ENCODE measurements around the gene CADPS. TPM values are rescaled to one million over a fixed set of nuclear protein-coding genes. Genes with fewer than 3 reads are reported as not detected.

The CADPS gene
- polyA plus RNA-seq, 2 of the 4 experiments (the other 2 are of a cell fraction), result not detected

DNA sequence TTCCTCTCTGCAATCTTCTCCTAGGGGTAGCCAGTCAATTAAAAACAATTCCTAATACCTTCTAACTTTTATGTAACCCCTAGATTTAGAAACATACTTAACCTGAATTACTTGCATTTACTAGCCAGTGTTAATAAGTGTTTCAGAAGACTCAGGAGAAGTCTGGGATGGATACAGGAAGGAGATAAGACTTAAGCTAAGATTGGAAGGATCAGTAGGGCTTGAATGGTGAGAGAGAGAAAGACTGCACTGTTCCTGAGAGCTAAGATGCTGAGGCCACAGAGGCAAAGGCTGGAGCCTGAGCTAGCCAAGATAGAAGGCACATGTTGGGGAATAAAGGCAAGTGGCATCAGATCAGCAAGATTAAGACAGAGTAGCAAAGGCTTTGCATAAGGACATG is 30.1 kb upstream of the CADPS start:
- ATAC-seq (no peak), DNase-seq (ENCODE audit: low read depth in 1 of 2, low spot score in 1 of 2) (no peak), FAIRE-seq (no peak)
- Histone ChIP-seq H3K4me3 (no peak overlapping the region), H3K27ac (no peak overlapping the region), H3K4me2 (no peak overlapping the region), H3K9me3 (no peaks in the 10 kb centered on the region), H3K4me1 (no peaks in the 10 kb centered on the region)
- CTCF ChIA-PET, result no interaction called here
- TF ChIP-seq, protein P1, sequence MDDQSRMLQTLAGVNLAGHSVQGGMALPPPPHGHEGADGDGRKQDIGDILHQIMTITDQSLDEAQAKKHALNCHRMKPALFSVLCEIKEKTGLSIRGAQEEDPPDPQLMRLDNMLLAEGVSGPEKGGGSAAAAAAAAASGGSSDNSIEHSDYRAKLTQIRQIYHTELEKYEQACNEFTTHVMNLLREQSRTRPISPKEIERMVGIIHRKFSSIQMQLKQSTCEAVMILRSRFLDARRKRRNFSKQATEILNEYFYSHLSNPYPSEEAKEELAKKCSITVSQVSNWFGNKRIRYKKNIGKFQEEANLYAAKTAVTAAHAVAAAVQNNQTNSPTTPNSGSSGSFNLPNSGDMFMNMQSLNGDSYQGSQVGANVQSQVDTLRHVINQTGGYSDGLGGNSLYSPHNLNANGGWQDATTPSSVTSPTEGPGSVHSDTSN (IDR thresholded peaks at IDR 0.05), result no peak
- TF ChIP-seq HDAC2 (IDR thresholded peaks at IDR 0.05), result no peak
- no peak for TF ChIP-seq CBX8 (IDR thresholded peaks at IDR 0.05)
- no peak for TF ChIP-seq ZFP36 (IDR thresholded peaks at IDR 0.05; ENCODE audit: borderline replicate concordance, partially characterized antibody)
- TF ChIP-seq, protein P2, sequence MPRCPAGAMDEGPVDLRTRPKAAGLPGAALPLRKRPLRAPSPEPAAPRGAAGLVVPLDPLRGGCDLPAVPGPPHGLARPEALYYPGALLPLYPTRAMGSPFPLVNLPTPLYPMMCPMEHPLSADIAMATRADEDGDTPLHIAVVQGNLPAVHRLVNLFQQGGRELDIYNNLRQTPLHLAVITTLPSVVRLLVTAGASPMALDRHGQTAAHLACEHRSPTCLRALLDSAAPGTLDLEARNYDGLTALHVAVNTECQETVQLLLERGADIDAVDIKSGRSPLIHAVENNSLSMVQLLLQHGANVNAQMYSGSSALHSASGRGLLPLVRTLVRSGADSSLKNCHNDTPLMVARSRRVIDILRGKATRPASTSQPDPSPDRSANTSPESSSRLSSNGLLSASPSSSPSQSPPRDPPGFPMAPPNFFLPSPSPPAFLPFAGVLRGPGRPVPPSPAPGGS (IDR thresholded peaks at IDR 0.05), result no peak
- no peak for TF ChIP-seq TFCP2L1 (CRISPR knock-in tag; IDR thresholded peaks at IDR 0.05)
- TF ChIP-seq MAFK (IDR thresholded peaks at IDR 0.05; ENCODE audit: partially characterized antibody), result no peak
- TF ChIP-seq RARB (CRISPR knock-in tag; IDR thresholded peaks at IDR 0.05), result no peak
- no peak for TF ChIP-seq KDM5A (IDR thresholded peaks at IDR 0.05)
- TF ChIP-seq BHLHE40 (IDR thresholded peaks at IDR 0.05; ENCODE audit: low read depth, low read length), result no peak
- TF ChIP-seq CHD2 (IDR thresholded peaks at IDR 0.05; ENCODE audit: low read length, partially characterized antibody), result no peak
- TF ChIP-seq ZC3H11A (IDR thresholded peaks at IDR 0.05), result no peak
- TF ChIP-seq, protein P3, sequence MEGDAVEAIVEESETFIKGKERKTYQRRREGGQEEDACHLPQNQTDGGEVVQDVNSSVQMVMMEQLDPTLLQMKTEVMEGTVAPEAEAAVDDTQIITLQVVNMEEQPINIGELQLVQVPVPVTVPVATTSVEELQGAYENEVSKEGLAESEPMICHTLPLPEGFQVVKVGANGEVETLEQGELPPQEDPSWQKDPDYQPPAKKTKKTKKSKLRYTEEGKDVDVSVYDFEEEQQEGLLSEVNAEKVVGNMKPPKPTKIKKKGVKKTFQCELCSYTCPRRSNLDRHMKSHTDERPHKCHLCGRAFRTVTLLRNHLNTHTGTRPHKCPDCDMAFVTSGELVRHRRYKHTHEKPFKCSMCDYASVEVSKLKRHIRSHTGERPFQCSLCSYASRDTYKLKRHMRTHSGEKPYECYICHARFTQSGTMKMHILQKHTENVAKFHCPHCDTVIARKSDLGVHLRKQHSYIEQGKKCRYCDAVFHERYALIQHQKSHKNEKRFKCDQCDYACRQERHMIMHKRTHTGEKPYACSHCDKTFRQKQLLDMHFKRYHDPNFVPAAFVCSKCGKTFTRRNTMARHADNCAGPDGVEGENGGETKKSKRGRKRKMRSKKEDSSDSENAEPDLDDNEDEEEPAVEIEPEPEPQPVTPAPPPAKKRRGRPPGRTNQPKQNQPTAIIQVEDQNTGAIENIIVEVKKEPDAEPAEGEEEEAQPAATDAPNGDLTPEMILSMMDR (IDR thresholded peaks at IDR 0.05), result no peak
- TF ChIP-seq, protein P4, sequence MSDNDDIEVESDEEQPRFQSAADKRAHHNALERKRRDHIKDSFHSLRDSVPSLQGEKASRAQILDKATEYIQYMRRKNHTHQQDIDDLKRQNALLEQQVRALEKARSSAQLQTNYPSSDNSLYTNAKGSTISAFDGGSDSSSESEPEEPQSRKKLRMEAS (IDR thresholded peaks at IDR 0.05), result no peak
- TF ChIP-seq, protein P5, sequence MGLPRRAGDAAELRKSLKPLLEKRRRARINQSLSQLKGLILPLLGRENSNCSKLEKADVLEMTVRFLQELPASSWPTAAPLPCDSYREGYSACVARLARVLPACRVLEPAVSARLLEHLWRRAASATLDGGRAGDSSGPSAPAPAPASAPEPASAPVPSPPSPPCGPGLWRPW (IDR thresholded peaks at IDR 0.05), result no peak
- no peak for TF ChIP-seq RCOR1 (IDR thresholded peaks at IDR 0.05; ENCODE audit: low read depth, low read length)
- POLR2A ChIA-PET, result no interaction called here

DNA sequence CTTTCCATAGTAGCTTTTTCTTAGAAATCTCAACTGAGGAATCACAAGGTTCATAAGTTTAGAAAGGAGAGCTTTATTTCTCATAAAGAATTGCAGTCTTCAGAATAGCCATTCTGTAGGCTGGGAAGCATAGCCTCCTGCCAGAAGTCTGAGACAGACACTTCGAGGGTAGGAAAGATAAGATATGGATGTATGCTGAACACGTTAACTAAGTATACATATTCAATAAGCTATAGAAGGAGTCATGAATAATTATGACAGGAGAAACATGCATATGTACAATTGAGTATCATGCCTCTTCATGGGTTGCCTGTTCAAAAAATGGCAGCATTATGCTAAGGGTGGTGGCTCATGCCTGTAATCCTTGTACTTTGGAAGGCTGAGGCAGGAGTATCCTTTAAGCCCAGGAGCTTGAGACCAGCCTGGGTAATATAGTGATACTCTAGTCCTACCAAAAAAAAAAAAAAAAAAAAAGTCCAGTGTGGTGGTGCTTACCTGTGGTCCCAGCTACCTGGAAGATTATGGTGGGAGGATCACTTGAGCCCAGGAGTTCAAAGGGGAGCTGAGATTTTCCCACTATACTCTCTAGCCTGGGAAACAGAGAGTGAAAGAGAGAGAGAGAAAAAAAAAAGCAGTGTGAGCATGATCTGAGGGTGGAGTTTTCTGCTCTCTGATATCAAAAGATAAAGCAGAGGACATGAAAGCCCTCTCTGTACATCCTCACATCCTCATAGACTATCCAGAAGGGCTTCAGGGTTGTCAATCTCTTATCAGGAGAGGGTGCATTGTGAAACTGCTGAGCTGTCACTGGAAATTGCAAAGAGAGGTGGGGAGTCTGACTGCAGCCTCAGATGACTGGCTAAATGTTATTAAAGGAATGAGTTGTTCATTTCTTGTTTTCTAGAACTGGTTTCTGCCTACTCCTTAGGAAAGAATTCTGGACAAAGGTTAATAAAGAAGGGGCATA is 23.6 kb upstream of the CADPS start:
- ChIA-PET POLR2A (no interaction called here), CTCF (no interaction called here)
- Histone ChIP-seq H3K4me1 (no peaks in the 10 kb centered on the region), H3K4me2 (no peak overlapping the region), H3K27ac (no peak overlapping the region), H3K4me3 (no peak overlapping the region), H3K9me3 (no peaks in the 10 kb centered on the region)
- DNase-seq (ENCODE audit: low read depth in 1 of 2, low spot score in 1 of 2) (no peak), ATAC-seq (no peak), FAIRE-seq (no peak)
- WGBS (ENCODE audit: missing lambda C conversion rate), result 0% methylated on average over 2 of the region's 2 CpGs
- TF ChIP-seq, protein P3 (IDR thresholded peaks at IDR 0.05), result no peak
- TF ChIP-seq POLR2AphosphoS2 (conservative IDR thresholded peaks at IDR 0.05; ENCODE audit: low read length) (no peak), PHF8 (IDR thresholded peaks at IDR 0.05; ENCODE audit: borderline replicate concordance, low read depth) (no peak), EHF (CRISPR knock-in tag; IDR thresholded peaks at IDR 0.05) (no peak), RCOR1 (IDR thresholded peaks at IDR 0.05; ENCODE audit: low read depth, low read length) (no peak), ZNF302 (CRISPR knock-in tag; IDR thresholded peaks at IDR 0.05) (no peak), JUNB (IDR thresholded peaks at IDR 0.05) (no peak), MAZ (IDR thresholded peaks at IDR 0.05; ENCODE audit: borderline replicate concordance, low read depth, low read length) (no peak), CHD2 (IDR thresholded peaks at IDR 0.05; ENCODE audit: low read length, partially characterized antibody) (no peak), ZC3H11A (IDR thresholded peaks at IDR 0.05) (no peak), BHLHE40 (IDR thresholded peaks at IDR 0.05; ENCODE audit: low read depth, low read length) (no peak), CBX2 (IDR thresholded peaks at IDR 0.05; ENCODE audit: borderline replicate concordance, low read depth) (no peak)
- TF ChIP-seq, protein P1 (IDR thresholded peaks at IDR 0.05), result no peak
- TF ChIP-seq, protein P6, sequence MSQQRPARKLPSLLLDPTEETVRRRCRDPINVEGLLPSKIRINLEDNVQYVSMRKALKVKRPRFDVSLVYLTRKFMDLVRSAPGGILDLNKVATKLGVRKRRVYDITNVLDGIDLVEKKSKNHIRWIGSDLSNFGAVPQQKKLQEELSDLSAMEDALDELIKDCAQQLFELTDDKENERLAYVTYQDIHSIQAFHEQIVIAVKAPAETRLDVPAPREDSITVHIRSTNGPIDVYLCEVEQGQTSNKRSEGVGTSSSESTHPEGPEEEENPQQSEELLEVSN (IDR thresholded peaks at IDR 0.05; ENCODE audit: borderline replicate concordance, low read depth), result no peak

Measured in A549 (cell line).